ENCODE results near the gene GPC3.

GPC3 gene

GRCh38 chrX:133959972-133960371, 25.4 kb downstream of the GPC3 start:
- Histone ChIP-seq H3K36me3 (ENCODE audit: control insufficient read depth, insufficient read depth, low read length) (no peaks in the 10 kb centered on the region), H3K27me3 (ENCODE audit: control insufficient read depth, insufficient read depth, low read length) (no peaks in the 10 kb centered on the region), H3K4me3 (ENCODE audit: low read length) (no peak overlapping the region), H3K9me3 (ENCODE audit: control insufficient read depth, low read length) (no peaks in the 10 kb centered on the region), H3K4me1 (ENCODE audit: control insufficient read depth, insufficient read depth, low read length) (no peaks in the 10 kb centered on the region), H3K9ac (ENCODE audit: low read length) (no peak overlapping the region)

GRCh38 chrX:133958997-133959688, 26.3 kb downstream of the GPC3 start:
- Histone ChIP-seq H3K4me1 (ENCODE audit: control insufficient read depth, insufficient read depth, low read length) (no peaks in the 10 kb centered on the region), H3K27me3 (ENCODE audit: control insufficient read depth, insufficient read depth, low read length) (no peaks in the 10 kb centered on the region), H3K4me3 (ENCODE audit: low read length) (no peak overlapping the region), H3K9ac (ENCODE audit: low read length) (no peak overlapping the region), H3K36me3 (ENCODE audit: control insufficient read depth, insufficient read depth, low read length) (no peaks in the 10 kb centered on the region), H3K9me3 (ENCODE audit: control insufficient read depth, low read length) (no peaks in the 10 kb centered on the region)

GRCh38 chrX:133956570-133957340, 28.6 kb downstream of the GPC3 start:
- no peak overlapping the region for H3K9ac ChIP-seq (ENCODE audit: low read length)
- H3K36me3 ChIP-seq (ENCODE audit: control insufficient read depth, insufficient read depth, low read length), result no peaks in the 10 kb centered on the region
- H3K9me3 ChIP-seq (ENCODE audit: control insufficient read depth, low read length), result no peaks in the 10 kb centered on the region
- no peaks in the 10 kb centered on the region for H3K27me3 ChIP-seq (ENCODE audit: control insufficient read depth, insufficient read depth, low read length)
- H3K4me3 ChIP-seq (ENCODE audit: low read length), result no peak overlapping the region
- H3K4me1 ChIP-seq (ENCODE audit: control insufficient read depth, insufficient read depth, low read length), result no peaks in the 10 kb centered on the region

GRCh38 chrX:133953785-133954355, 31.5 kb downstream of the GPC3 start:
- H3K9ac ChIP-seq (ENCODE audit: low read length), result no peak overlapping the region
- H3K27me3 ChIP-seq (ENCODE audit: control insufficient read depth, insufficient read depth, low read length), result no peaks in the 10 kb centered on the region
- H3K4me1 ChIP-seq (ENCODE audit: control insufficient read depth, insufficient read depth, low read length), result no peaks in the 10 kb centered on the region
- H3K9me3 ChIP-seq (ENCODE audit: control insufficient read depth, low read length), result no peaks in the 10 kb centered on the region
- H3K4me3 ChIP-seq (ENCODE audit: low read length), result no peak overlapping the region
- H3K36me3 ChIP-seq (ENCODE audit: control insufficient read depth, insufficient read depth, low read length), result no peaks in the 10 kb centered on the region

GRCh38 chrX:133953078-133953477, 32.3 kb downstream of the GPC3 start:
- Histone ChIP-seq H3K4me3 (ENCODE audit: low read length) (no peak overlapping the region), H3K36me3 (ENCODE audit: control insufficient read depth, insufficient read depth, low read length) (no peaks in the 10 kb centered on the region), H3K27me3 (ENCODE audit: control insufficient read depth, insufficient read depth, low read length) (no peaks in the 10 kb centered on the region), H3K4me1 (ENCODE audit: control insufficient read depth, insufficient read depth, low read length) (no peaks in the 10 kb centered on the region), H3K9ac (ENCODE audit: low read length) (no peak overlapping the region), H3K9me3 (ENCODE audit: control insufficient read depth, low read length) (no peaks in the 10 kb centered on the region)

- no peaks in the 10 kb centered on the region for H3K27me3 ChIP-seq (ENCODE audit: control insufficient read depth, insufficient read depth, low read length)
- H3K4me1 ChIP-seq (ENCODE audit: control insufficient read depth, insufficient read depth, low read length), result no peaks in the 10 kb centered on the region
- H3K36me3 ChIP-seq (ENCODE audit: control insufficient read depth, insufficient read depth, low read length), result no peaks in the 10 kb centered on the region
- H3K9me3 ChIP-seq (ENCODE audit: control insufficient read depth, low read length), result no peaks in the 10 kb centered on the region
- H3K4me3 ChIP-seq (ENCODE audit: low read length), result no peak overlapping the region
- no peak overlapping the region for H3K9ac ChIP-seq (ENCODE audit: low read length)
These were observed 34.3 kb downstream of the GPC3 start for GRCh38 chrX:133951098-133951497.

GRCh38 chrX:133950214-133950613, 35.2 kb downstream of the GPC3 start:
- H3K4me1 ChIP-seq (ENCODE audit: control insufficient read depth, insufficient read depth, low read length), result no peaks in the 10 kb centered on the region
- no peaks in the 10 kb centered on the region for H3K36me3 ChIP-seq (ENCODE audit: control insufficient read depth, insufficient read depth, low read length)
- H3K9me3 ChIP-seq (ENCODE audit: control insufficient read depth, low read length), result no peaks in the 10 kb centered on the region
- no peaks in the 10 kb centered on the region for H3K27me3 ChIP-seq (ENCODE audit: control insufficient read depth, insufficient read depth, low read length)
- no peak overlapping the region for H3K9ac ChIP-seq (ENCODE audit: low read length)
- no peak overlapping the region for H3K4me3 ChIP-seq (ENCODE audit: low read length)

GRCh38 chrX:133948895-133949294, 36.5 kb downstream of the GPC3 start:
- Histone ChIP-seq H3K36me3 (ENCODE audit: control insufficient read depth, insufficient read depth, low read length) (no peaks in the 10 kb centered on the region), H3K9me3 (ENCODE audit: control insufficient read depth, low read length) (no peaks in the 10 kb centered on the region), H3K4me3 (ENCODE audit: low read length) (no peak overlapping the region), H3K9ac (ENCODE audit: low read length) (no peak overlapping the region), H3K4me1 (ENCODE audit: control insufficient read depth, insufficient read depth, low read length) (no peaks in the 10 kb centered on the region), H3K27me3 (ENCODE audit: control insufficient read depth, insufficient read depth, low read length) (no peaks in the 10 kb centered on the region)

- H3K36me3 ChIP-seq (ENCODE audit: control insufficient read depth, insufficient read depth, low read length), result no peaks in the 10 kb centered on the region
- H3K27me3 ChIP-seq (ENCODE audit: control insufficient read depth, insufficient read depth, low read length), result no peaks in the 10 kb centered on the region
- H3K9me3 ChIP-seq (ENCODE audit: control insufficient read depth, low read length), result no peaks in the 10 kb centered on the region
- H3K4me3 ChIP-seq (ENCODE audit: low read length), result no peak overlapping the region
- H3K9ac ChIP-seq (ENCODE audit: low read length), result no peak overlapping the region
- no peaks in the 10 kb centered on the region for H3K4me1 ChIP-seq (ENCODE audit: control insufficient read depth, insufficient read depth, low read length)
These were observed 37.4 kb downstream of the GPC3 start for GRCh38 chrX:133947996-133948395.

- H3K4me1 ChIP-seq (ENCODE audit: control insufficient read depth, insufficient read depth, low read length), result no peaks in the 10 kb centered on the region
- H3K36me3 ChIP-seq (ENCODE audit: control insufficient read depth, insufficient read depth, low read length), result no peaks in the 10 kb centered on the region
- no peak overlapping the region for H3K9ac ChIP-seq (ENCODE audit: low read length)
- H3K4me3 ChIP-seq (ENCODE audit: low read length), result no peak overlapping the region
- no peaks in the 10 kb centered on the region for H3K27me3 ChIP-seq (ENCODE audit: control insufficient read depth, insufficient read depth, low read length)
- no peaks in the 10 kb centered on the region for H3K9me3 ChIP-seq (ENCODE audit: control insufficient read depth, low read length)
These were observed 38.4 kb downstream of the GPC3 start for GRCh38 chrX:133947022-133947421.

GRCh38 chrX:133943507-133943906, 41.9 kb downstream of the GPC3 start:
- Histone ChIP-seq H3K27me3 (ENCODE audit: control insufficient read depth, insufficient read depth, low read length) (no peaks in the 10 kb centered on the region), H3K4me1 (ENCODE audit: control insufficient read depth, insufficient read depth, low read length) (no peaks in the 10 kb centered on the region), H3K36me3 (ENCODE audit: control insufficient read depth, insufficient read depth, low read length) (no peaks in the 10 kb centered on the region), H3K4me3 (ENCODE audit: low read length) (no peak overlapping the region), H3K9ac (ENCODE audit: low read length) (no peak overlapping the region), H3K9me3 (ENCODE audit: control insufficient read depth, low read length) (no peaks in the 10 kb centered on the region)

- H3K9ac ChIP-seq (ENCODE audit: low read length), result no peak overlapping the region
- no peaks in the 10 kb centered on the region for H3K27me3 ChIP-seq (ENCODE audit: control insufficient read depth, insufficient read depth, low read length)
- no peaks in the 10 kb centered on the region for H3K9me3 ChIP-seq (ENCODE audit: control insufficient read depth, low read length)
- H3K36me3 ChIP-seq (ENCODE audit: control insufficient read depth, insufficient read depth, low read length), result no peaks in the 10 kb centered on the region
- no peaks in the 10 kb centered on the region for H3K4me1 ChIP-seq (ENCODE audit: control insufficient read depth, insufficient read depth, low read length)
- no peak overlapping the region for H3K4me3 ChIP-seq (ENCODE audit: low read length)
These were observed 45.6 kb downstream of the GPC3 start for GRCh38 chrX:133939655-133940302.

Data from mucosa of stomach (tissue), 1 donor.